GM19467 (cell line): ENCODE data around the gene SOWAHC.
"Not testable (repeated sequence)": the region's sequence is repeated elsewhere in the genome, so short reads cannot be mapped to it uniquely, and the experiment has no call there.

Source experiments
- ATAC-seq: cut with Tn5 transposase; IDR thresholded peaks from one replicate; pipeline ENCODE4 v1.9.1; 2021; ENCODE audit warnings: mild to moderate bottlenecking, moderate library complexity; ENCODE audit not compliant: unreplicated experiment

SOWAHC gene

GRCh38 chr2:109615637-109616144 lies 1.5 kb downstream of the SOWAHC start:
- no peak for ATAC-seq

- ATAC-seq = no peak
Measured at GRCh38 chr2:109616184-109616583, 2.0 kb downstream of the SOWAHC start.

- ATAC-seq = no peak
Measured at GRCh38 chr2:109619032-109619615, 5.0 kb downstream of the SOWAHC start.

GRCh38 chr2:109623297-109623696 lies 9.1 kb downstream of the SOWAHC start:
- no peak for ATAC-seq

GRCh38 chr2:109623923-109624322 lies 9.8 kb downstream of the SOWAHC start:
- ATAC-seq = no peak

GRCh38 chr2:109624339-109624738 lies 10.2 kb downstream of the SOWAHC start:
- ATAC-seq = no peak

GRCh38 chr2:109628321-109628720 lies 14.2 kb downstream of the SOWAHC start:
- not testable (repeated sequence) for ATAC-seq

- no peak for ATAC-seq
Measured at GRCh38 chr2:109629867-109630266, 15.7 kb downstream of the SOWAHC start.

- no peak for ATAC-seq
Measured at GRCh38 chr2:109630441-109631430, 16.6 kb downstream of the SOWAHC start.

GRCh38 chr2:109631741-109632140 lies 17.6 kb downstream of the SOWAHC start:
- ATAC-seq = no peak

- ATAC-seq = no peak
Measured at GRCh38 chr2:109632158-109632789, 18.1 kb downstream of the SOWAHC start.

GRCh38 chr2:109633284-109633961 lies 19.3 kb downstream of the SOWAHC start:
- ATAC-seq = no peak

GRCh38 chr2:109635426-109636304 lies 21.5 kb downstream of the SOWAHC start:
- no peak for ATAC-seq

- no peak for ATAC-seq
Measured at GRCh38 chr2:109636317-109636716, 22.2 kb downstream of the SOWAHC start.

- ATAC-seq = peak; percentile 66
Measured at GRCh38 chr2:109637749-109638570, 23.8 kb downstream of the SOWAHC start.

- peak; percentile 30 for ATAC-seq
Measured at GRCh38 chr2:109638795-109639194, 24.6 kb downstream of the SOWAHC start.

- not testable (repeated sequence) for ATAC-seq
Measured at GRCh38 chr2:109640000-109640399, 25.8 kb downstream of the SOWAHC start.

- no peak for ATAC-seq
Measured at GRCh38 chr2:109644571-109645275, 30.6 kb downstream of the SOWAHC start.
